ENCODE data around the gene NCOA1.

Gene NCOA1

DNA sequence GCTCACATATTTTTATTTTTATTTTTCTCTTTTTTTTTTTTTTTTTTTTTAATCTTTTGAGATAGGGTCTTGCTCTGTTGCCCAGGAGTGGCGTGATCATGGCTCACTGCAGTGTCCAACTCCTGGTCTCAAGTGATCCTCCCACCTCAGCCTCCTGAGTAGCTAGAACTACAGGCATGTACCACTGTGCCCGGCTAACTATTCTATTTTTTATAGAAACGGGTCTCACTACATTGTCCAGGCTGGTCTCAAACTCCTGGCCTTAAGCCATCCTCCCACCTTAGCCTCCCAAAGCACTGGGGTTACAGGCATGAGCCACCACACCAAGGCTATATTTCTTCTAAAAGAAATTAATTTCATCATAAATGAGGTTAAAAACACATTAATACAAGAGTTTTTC, 256.2 kb downstream of the NCOA1 start:
- Histone ChIP-seq H3K9me3 (ENCODE audit: insufficient read depth, low read length) (no peaks in the 10 kb centered on the region), H3K27me3 (ENCODE audit: insufficient read depth, insufficient read length) (no peaks in the 10 kb centered on the region), H3K4me1 (ENCODE audit: insufficient read depth, insufficient read length) (peaks cover 1% of the 10 kb centered on the region), H3K36me3 (ENCODE audit: insufficient read depth, insufficient read length, low read length) (no peaks in the 10 kb centered on the region), H3K4me3 (ENCODE audit: insufficient read length, low read depth) (no peak overlapping the region), H3K9ac (ENCODE audit: insufficient read length, low read depth) (no peak overlapping the region)
- no peak for TF ChIP-seq ZNF274 (IDR thresholded peaks at IDR 0.05; ENCODE audit: low read depth, low read length)
- TF ChIP-seq YY1 (IDR thresholded peaks at IDR 0.05; ENCODE audit: insufficient read depth, insufficient read length) = no peak
- no peak for TF ChIP-seq SUZ12 (IDR thresholded peaks at IDR 0.05; ENCODE audit: extremely low read depth, insufficient read depth, insufficient read length)
- no peak for DNase-seq (ENCODE audit: low read depth, low spot score)

DNA sequence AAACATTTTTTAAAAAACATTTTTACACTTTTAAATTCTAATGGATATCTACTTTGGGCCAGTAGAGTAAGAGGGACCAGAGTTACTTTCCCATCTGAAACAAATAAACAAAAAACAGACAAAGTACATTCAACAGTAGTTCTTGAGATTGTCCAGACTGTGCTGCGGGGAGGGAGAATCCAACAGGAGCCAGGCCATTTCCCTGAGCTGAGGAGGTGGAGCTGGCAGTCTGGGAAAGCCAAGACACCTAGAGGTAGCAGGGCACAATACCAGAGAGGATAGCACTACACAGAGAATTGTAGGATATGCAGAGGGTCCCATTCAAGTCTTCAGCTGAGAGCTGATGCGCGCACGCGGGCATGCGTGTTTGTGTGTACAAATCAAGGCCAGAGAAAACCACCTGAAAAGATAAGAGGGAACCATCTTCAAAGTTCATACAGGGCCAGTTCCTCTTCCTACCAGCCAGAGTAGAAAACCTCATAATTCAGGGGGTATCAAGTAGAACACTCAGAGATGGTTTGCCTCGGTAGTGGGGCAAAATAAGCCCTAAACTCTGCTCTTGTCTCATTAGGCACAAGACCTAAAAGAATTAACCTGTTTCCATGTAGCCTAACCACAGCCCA, 258.1 kb downstream of the NCOA1 start:
- DNase-seq (ENCODE audit: low read depth, low spot score) = no peak
- TF ChIP-seq SUZ12 (IDR thresholded peaks at IDR 0.05; ENCODE audit: extremely low read depth, insufficient read depth, insufficient read length) = no peak
- TF ChIP-seq YY1 (IDR thresholded peaks at IDR 0.05; ENCODE audit: insufficient read depth, insufficient read length) = no peak
- TF ChIP-seq ZNF274 (IDR thresholded peaks at IDR 0.05; ENCODE audit: low read depth, low read length) = no peak
- Histone ChIP-seq H3K4me3 (ENCODE audit: insufficient read length, low read depth) (no peak overlapping the region), H3K27me3 (ENCODE audit: insufficient read depth, insufficient read length) (no peaks in the 10 kb centered on the region), H3K4me1 (ENCODE audit: insufficient read depth, insufficient read length) (peaks cover 1% of the 10 kb centered on the region), H3K9me3 (ENCODE audit: insufficient read depth, low read length) (no peaks in the 10 kb centered on the region), H3K36me3 (ENCODE audit: insufficient read depth, insufficient read length, low read length) (no peaks in the 10 kb centered on the region), H3K9ac (ENCODE audit: insufficient read length, low read depth) (no peak overlapping the region)

DNA sequence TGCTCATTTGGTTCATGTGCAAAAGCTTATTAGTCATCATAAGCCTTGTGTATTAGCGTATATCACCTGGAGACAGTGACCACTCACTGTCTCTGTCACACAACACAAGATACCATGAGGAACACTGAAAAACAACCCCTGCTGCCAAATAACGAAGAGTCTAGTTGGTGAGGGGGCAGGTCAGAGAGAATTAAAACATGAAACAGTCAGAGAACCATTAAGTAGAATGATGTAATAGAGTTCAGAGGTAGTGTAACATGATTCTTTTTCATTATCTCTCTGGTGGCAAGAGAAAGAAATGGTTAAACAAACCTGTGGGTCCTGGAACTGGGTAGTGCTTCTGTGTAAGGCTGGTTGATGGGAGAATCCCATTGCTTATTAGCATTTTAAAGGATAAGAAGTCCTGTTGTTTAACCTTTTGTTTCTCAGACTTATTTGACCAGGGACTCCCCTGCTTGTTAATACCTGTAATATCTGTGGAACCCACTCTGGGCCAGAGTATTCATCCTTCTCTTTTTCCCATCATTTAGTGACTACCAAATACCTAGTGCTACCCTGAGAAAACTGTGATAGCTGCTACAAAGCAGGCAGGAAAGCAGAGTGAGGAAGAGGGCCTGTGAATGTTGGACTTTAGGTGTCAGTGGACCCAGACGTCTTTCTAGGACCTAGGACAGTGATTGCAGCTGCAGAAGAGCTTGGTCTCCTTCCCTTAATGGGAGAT, 264.1 kb downstream of the NCOA1 start:
- no peaks in the 10 kb centered on the region for H3K9me3 ChIP-seq (ENCODE audit: insufficient read depth, low read length)
- TF ChIP-seq YY1 (IDR thresholded peaks at IDR 0.05; ENCODE audit: insufficient read depth, insufficient read length) (no peak), ZNF274 (IDR thresholded peaks at IDR 0.05; ENCODE audit: low read depth, low read length) (no peak), SUZ12 (IDR thresholded peaks at IDR 0.05; ENCODE audit: extremely low read depth, insufficient read depth, insufficient read length) (no peak)

DNA sequence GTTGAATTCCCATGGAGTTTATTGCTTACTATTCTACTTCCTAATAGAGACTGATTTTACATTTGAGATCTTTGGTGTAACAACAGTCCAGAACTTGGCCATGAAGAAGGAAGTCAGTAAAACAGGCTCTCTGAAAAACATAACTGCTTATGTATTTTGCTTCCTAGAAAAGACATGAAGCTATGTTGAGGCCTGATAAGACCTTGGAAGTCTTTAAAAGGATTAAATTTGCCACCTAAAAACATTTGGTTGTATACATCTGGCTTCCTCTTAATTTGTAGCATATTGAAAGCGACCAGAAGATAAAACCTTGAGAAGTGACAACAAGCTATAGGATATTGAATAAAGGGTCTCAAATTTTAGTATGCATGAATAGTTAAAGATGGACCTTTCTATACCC, 265.7 kb downstream of the NCOA1 start:
- Histone ChIP-seq H3K4me3 (ENCODE audit: insufficient read length, low read depth) (no peak overlapping the region), H3K36me3 (ENCODE audit: insufficient read depth, insufficient read length, low read length) (no peaks in the 10 kb centered on the region), H3K9ac (ENCODE audit: insufficient read length, low read depth) (no peak overlapping the region), H3K9me3 (ENCODE audit: insufficient read depth, low read length) (no peaks in the 10 kb centered on the region), H3K27me3 (ENCODE audit: insufficient read depth, insufficient read length) (no peaks in the 10 kb centered on the region), H3K4me1 (ENCODE audit: insufficient read depth, insufficient read length) (no peaks in the 10 kb centered on the region)
- no peak for TF ChIP-seq YY1 (IDR thresholded peaks at IDR 0.05; ENCODE audit: insufficient read depth, insufficient read length)
- no peak for TF ChIP-seq ZNF274 (IDR thresholded peaks at IDR 0.05; ENCODE audit: low read depth, low read length)
- TF ChIP-seq SUZ12 (IDR thresholded peaks at IDR 0.05; ENCODE audit: extremely low read depth, insufficient read depth, insufficient read length) = no peak
- DNase-seq (ENCODE audit: low read depth, low spot score) = no peak

More for the DNA sequence above, 264.1 kb downstream of the NCOA1 start:
- Histone ChIP-seq H3K9ac (ENCODE audit: insufficient read length, low read depth) (no peak overlapping the region), H3K27me3 (ENCODE audit: insufficient read depth, insufficient read length) (no peaks in the 10 kb centered on the region), H3K36me3 (ENCODE audit: insufficient read depth, insufficient read length, low read length) (no peaks in the 10 kb centered on the region), H3K4me3 (ENCODE audit: insufficient read length, low read depth) (no peak overlapping the region), H3K4me1 (ENCODE audit: insufficient read depth, insufficient read length) (no peaks in the 10 kb centered on the region)
- DNase-seq (ENCODE audit: low read depth, low spot score) = no peak

DNA sequence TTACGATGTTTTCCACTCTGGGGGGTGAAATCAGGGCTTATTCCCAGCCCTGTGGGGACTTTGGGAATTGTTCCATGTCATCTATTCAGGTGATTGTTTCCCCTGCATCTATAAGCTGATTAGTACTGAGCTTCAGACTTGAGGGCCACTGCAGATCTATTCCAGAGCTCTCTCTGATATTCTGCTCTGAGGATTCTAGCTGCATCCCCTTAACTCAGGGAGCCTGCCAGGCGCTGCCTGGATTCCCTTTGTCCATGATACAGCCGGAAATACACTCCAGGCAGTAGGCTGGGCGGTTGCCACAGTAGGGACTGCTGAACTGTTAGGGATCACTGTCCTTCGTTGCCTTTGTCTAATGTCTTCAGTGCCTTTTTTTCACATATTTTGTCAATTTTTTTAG, 270.8 kb downstream of the NCOA1 start:
- Histone ChIP-seq H3K4me3 (ENCODE audit: insufficient read length, low read depth) (no peak overlapping the region), H3K27me3 (ENCODE audit: insufficient read depth, insufficient read length) (no peaks in the 10 kb centered on the region), H3K9ac (ENCODE audit: insufficient read length, low read depth) (no peak overlapping the region), H3K9me3 (ENCODE audit: insufficient read depth, low read length) (no peaks in the 10 kb centered on the region), H3K36me3 (ENCODE audit: insufficient read depth, insufficient read length, low read length) (peaks cover 3% of the 10 kb centered on the region), H3K4me1 (ENCODE audit: insufficient read depth, insufficient read length) (no peaks in the 10 kb centered on the region)
- no peak for TF ChIP-seq SUZ12 (IDR thresholded peaks at IDR 0.05; ENCODE audit: extremely low read depth, insufficient read depth, insufficient read length)
- no peak for TF ChIP-seq ZNF274 (IDR thresholded peaks at IDR 0.05; ENCODE audit: low read depth, low read length)
- TF ChIP-seq YY1 (IDR thresholded peaks at IDR 0.05; ENCODE audit: insufficient read depth, insufficient read length) = no peak
- DNase-seq (ENCODE audit: low read depth, low spot score) = no peak

DNA sequence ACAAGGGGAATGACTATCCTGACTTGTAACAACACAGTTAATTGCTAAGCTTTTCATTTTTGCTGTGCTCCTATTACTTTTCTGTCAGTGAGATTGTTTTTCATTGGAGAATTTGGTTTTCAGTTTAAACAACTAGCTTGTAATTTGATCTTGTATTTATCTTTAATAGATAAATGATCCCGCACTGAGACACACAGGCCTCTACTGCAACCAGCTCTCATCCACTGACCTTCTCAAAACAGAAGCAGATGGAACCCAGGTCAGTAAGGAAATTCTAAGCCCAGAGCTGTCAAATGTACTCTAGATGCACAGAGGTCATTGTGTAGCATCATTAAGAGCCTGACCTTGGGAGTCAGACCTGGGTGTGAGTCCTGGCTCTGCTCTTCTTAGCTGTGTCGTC, 271.5 kb downstream of the NCOA1 start:
- Histone ChIP-seq H3K9me3 (ENCODE audit: insufficient read depth, low read length) (no peaks in the 10 kb centered on the region), H3K4me3 (ENCODE audit: insufficient read length, low read depth) (no peak overlapping the region), H3K9ac (ENCODE audit: insufficient read length, low read depth) (no peak overlapping the region), H3K27me3 (ENCODE audit: insufficient read depth, insufficient read length) (no peaks in the 10 kb centered on the region), H3K4me1 (ENCODE audit: insufficient read depth, insufficient read length) (no peaks in the 10 kb centered on the region), H3K36me3 (ENCODE audit: insufficient read depth, insufficient read length, low read length) (peaks cover 3% of the 10 kb centered on the region)
- TF ChIP-seq YY1 (IDR thresholded peaks at IDR 0.05; ENCODE audit: insufficient read depth, insufficient read length) (no peak), SUZ12 (IDR thresholded peaks at IDR 0.05; ENCODE audit: extremely low read depth, insufficient read depth, insufficient read length) (no peak), ZNF274 (IDR thresholded peaks at IDR 0.05; ENCODE audit: low read depth, low read length) (no peak)
- no peak for DNase-seq (ENCODE audit: low read depth, low spot score)

DNA sequence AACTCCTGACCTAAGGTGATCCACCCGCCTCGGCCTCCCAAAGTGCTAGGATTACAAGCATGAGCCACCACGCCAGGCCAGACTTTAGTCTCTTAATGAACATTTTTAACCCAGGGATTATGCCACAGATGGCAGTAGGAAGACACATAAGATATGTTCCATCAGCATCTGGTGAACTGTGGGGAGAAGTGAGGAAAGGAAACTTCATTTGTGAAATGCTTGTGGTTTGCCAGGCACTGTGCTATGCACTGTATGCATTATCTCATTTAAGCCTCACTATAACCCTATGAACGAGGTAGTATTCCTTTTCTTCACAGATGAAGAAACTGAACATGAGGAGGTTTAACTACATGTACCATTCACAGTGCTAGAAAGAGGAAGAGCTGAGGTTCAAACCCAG, 272.8 kb downstream of the NCOA1 start:
- H3K9me3 ChIP-seq (ENCODE audit: insufficient read depth, low read length) = no peaks in the 10 kb centered on the region
- H3K9ac ChIP-seq (ENCODE audit: insufficient read length, low read depth) = no peak overlapping the region
- H3K4me3 ChIP-seq (ENCODE audit: insufficient read length, low read depth) = no peak overlapping the region
- H3K27me3 ChIP-seq (ENCODE audit: insufficient read depth, insufficient read length) = no peaks in the 10 kb centered on the region
- TF ChIP-seq SUZ12 (IDR thresholded peaks at IDR 0.05; ENCODE audit: extremely low read depth, insufficient read depth, insufficient read length) = no peak
- no peak for TF ChIP-seq YY1 (IDR thresholded peaks at IDR 0.05; ENCODE audit: insufficient read depth, insufficient read length)
- no peak for TF ChIP-seq ZNF274 (IDR thresholded peaks at IDR 0.05; ENCODE audit: low read depth, low read length)
- H3K4me1 ChIP-seq (ENCODE audit: insufficient read depth, insufficient read length) = no peaks in the 10 kb centered on the region
- no peak for DNase-seq (ENCODE audit: low read depth, low spot score)
- peaks cover 3% of the 10 kb centered on the region for H3K36me3 ChIP-seq (ENCODE audit: insufficient read depth, insufficient read length, low read length)

Data from NT2/D1 (cell line).